B cell (primary cell): ENCODE results near the gene SERPINE3. TPM values are rescaled to one million over a fixed set of nuclear protein-coding genes. Genes with fewer than 3 reads are reported as not detected.

Experiments used
- ATAC-seq: fragments of 200-7000 bp; cut with Tn5 transposase; one replicate; pipeline ENCODE4 v1.10.0; 2021; ENCODE audit warnings: low read depth, mild to moderate bottlenecking, moderate number of reproducible peaks, moderate library complexity
- CTCF ChIA-PET: fragments of 350-600 bp; sonication (Branson Sonifier 250); formaldehyde crosslinking; loops from one replicate; lab custom pipeline; 2021; ENCODE audit warnings: antibody characterized with exemption, inconsistent platforms; lab: Charles Lee
- POLR2A ChIA-PET: fragments of 350-600 bp; sonication (Branson Sonifier 250); formaldehyde crosslinking; loops from one replicate; lab custom pipeline; 2021; ENCODE audit warnings: antibody characterized with exemption; lab: Charles Lee
- DNase-seq: peaks from one replicate; pipeline ENCODE4 v3.0.0; 2013
- H2AFZ ChIP-seq: 2 replicates; pipeline ENCODE4 v1.6.1; 2012; ENCODE audit warnings: mild to moderate bottlenecking, low read depth, low read length; ENCODE audit not compliant: insufficient read depth, poor library complexity, severe bottlenecking
- H3K27ac ChIP-seq, 2 donors: 1 replicate in 1 of 2; 2 replicates in 1 of 2; pipeline ENCODE4 v1.5.1; 2012 to 2013; ENCODE audit warnings: low read length in 2 of 2, mild to moderate bottlenecking in 2 of 2, moderate library complexity in 1 of 2
- H3K27me3 ChIP-seq, 4 experiments: fragments of 200-600 bp in 1 of 4; sonication (generic) in 1 of 4; replicated peaks in 1 of 4; 1 replicate in 2 of 4; 2 replicates in 2 of 4; pipeline versions ENCODE4 v1.6.1 to v1.7.0; 2013 to 2016; ENCODE audit warnings: low read length in 3 of 4, mild to moderate bottlenecking in 2 of 4, mixed read lengths in 1 of 4, moderate library complexity in 1 of 4; ENCODE audit not compliant: insufficient read depth in 4 of 4, control insufficient read depth in 3 of 4; ENCODE audit errors: control extremely low read depth in 1 of 4
- H3K36me3 ChIP-seq, 2 experiments: replicated peaks in 1 of 2; 1 replicate in 1 of 2; 2 replicates in 1 of 2; pipeline versions ENCODE4 v1.6.1 to v1.7.1; 2013; ENCODE audit warnings: low read length in 1 of 2; ENCODE audit not compliant: insufficient read depth in 2 of 2, control insufficient read depth in 1 of 2; ENCODE audit errors: control extremely low read depth in 1 of 2, extremely low read depth in 1 of 2
- H3K4me1 ChIP-seq, 2 donors: fragments of 200-600 bp in 1 of 2; sonication (generic) in 1 of 2; 1 replicate in 1 of 2; 2 replicates in 1 of 2; pipeline versions ENCODE4 v1.5.1 to v1.6.1; 2013 to 2017; ENCODE audit warnings: low read length in 2 of 2; ENCODE audit not compliant: control insufficient read depth in 2 of 2, insufficient read depth in 2 of 2
- H3K4me2 ChIP-seq: replicated peaks from 2 replicates; pipeline ENCODE3; 2012; ENCODE audit warnings: mild to moderate bottlenecking, low read depth, low read length; ENCODE audit not compliant: poor library complexity, severe bottlenecking
- H3K4me3 ChIP-seq, 5 experiments: fragments of 200-600 bp in 1 of 5; sonication (generic) in 1 of 5; 1 replicate in 3 of 5; 2 replicates in 2 of 5; pipeline versions ENCODE4 v1.5.1 to v1.7.0; 2011 to 2016; ENCODE audit warnings: low read length in 4 of 5, mild to moderate bottlenecking in 4 of 5, low read depth in 2 of 5, control low read depth in 1 of 5, moderate library complexity in 1 of 5; ENCODE audit not compliant: insufficient read depth in 1 of 5; ENCODE audit errors: control extremely low read depth in 1 of 5, extremely low read depth in 1 of 5
- H3K79me2 ChIP-seq: fragments of 200-600 bp; sonication (generic); one replicate; pipeline ENCODE4 v1.6.0; 2016; ENCODE audit warnings: low read length; ENCODE audit not compliant: control insufficient read depth, insufficient read depth
- H3K9ac ChIP-seq: fragments of 200-600 bp; sonication (generic); 2 replicates; pipeline ENCODE4 v1.6.1; 2017; ENCODE audit warnings: mild to moderate bottlenecking, low read length, moderate library complexity
- H3K9me3 ChIP-seq, 3 donors: one replicate each; pipeline versions ENCODE4 v1.6.1 to v1.7.1; 2013; ENCODE audit warnings: low read length in 2 of 3; ENCODE audit not compliant: control insufficient read depth in 2 of 3, insufficient read depth in 1 of 3; ENCODE audit errors: control extremely low read depth in 1 of 3
- H4K20me1 ChIP-seq: 2 replicates; pipeline ENCODE4 v1.6.0; 2012; ENCODE audit warnings: mild to moderate bottlenecking, low read length; ENCODE audit not compliant: insufficient read depth, control insufficient read depth, poor library complexity, severe bottlenecking
- H3K27ac Mint-ChIP-seq: one replicate; pipeline ENCODE4 v1.8.0; 2021; ENCODE audit warnings: mixed read lengths
- H3K27me3 Mint-ChIP-seq: one replicate; pipeline ENCODE4 v1.8.0; 2021; ENCODE audit warnings: mixed read lengths
- H3K4me1 Mint-ChIP-seq: one replicate; pipeline ENCODE4 v1.8.0; 2021; ENCODE audit warnings: mixed read lengths
- H3K4me3 Mint-ChIP-seq: one replicate; pipeline ENCODE4 v1.8.0; 2021; ENCODE audit warnings: mixed read lengths
- H3K9me3 Mint-ChIP-seq: one replicate; pipeline ENCODE4 v1.8.0; 2022; ENCODE audit warnings: mixed read lengths; ENCODE audit not compliant: insufficient read depth
- EZH2 ChIP-seq: IDR thresholded peaks from 2 replicates; pipeline ENCODE4 v1.6.1; 2012; ENCODE audit warnings: borderline replicate concordance, low read depth, mild to moderate bottlenecking, moderate library complexity, low read length; ENCODE audit not compliant: insufficient read depth, poor library complexity, severe bottlenecking
- WGBS: methylation state at CpG from one replicate; pipeline ENCODE4 v1.1.5; 2013; ENCODE audit warnings: missing lambda C conversion rate; ENCODE audit not compliant: insufficient coverage; 5-methylcytosine and 5-hydroxymethylcytosine counted together
- intact Hi-C: fragments of 100-400 bp; cut with micrococcal nuclease; formaldehyde crosslinking; loops from one replicate; pipeline ENCODE4 v1.10.0; 2022
- polyA plus RNA-seq: library from polyadenylated mRNA; depleted of rRNA; stranded (reverse); fragments of >200 nt; gene quantifications from 2 replicates; pipeline ENCODE4 v1.2.3, GENCODE V29; 2012
- total RNA-seq, 2 donors: library from RNA; stranded (reverse); fragments of 120-200 nt in 1 of 2; gene quantifications; 1 replicate in 1 of 2; 2 replicates in 1 of 2; pipeline versions ENCODE4 v1.2.3 to v1.2.4, GENCODE V29; 2013 to 2022
- TF ChIP-seq, protein P1 (sequence below): fragments of 200-600 bp; IDR thresholded peaks from one replicate; pipeline ENCODE4 v1.8.0; 2022; ENCODE audit warnings: antibody characterized with exemption, mild to moderate bottlenecking

SERPINE3 gene
- total and polyA plus RNA-seq, 2 donors (not counting 1 experiment from before 2014, with no cell fraction given) = not detected

DNA sequence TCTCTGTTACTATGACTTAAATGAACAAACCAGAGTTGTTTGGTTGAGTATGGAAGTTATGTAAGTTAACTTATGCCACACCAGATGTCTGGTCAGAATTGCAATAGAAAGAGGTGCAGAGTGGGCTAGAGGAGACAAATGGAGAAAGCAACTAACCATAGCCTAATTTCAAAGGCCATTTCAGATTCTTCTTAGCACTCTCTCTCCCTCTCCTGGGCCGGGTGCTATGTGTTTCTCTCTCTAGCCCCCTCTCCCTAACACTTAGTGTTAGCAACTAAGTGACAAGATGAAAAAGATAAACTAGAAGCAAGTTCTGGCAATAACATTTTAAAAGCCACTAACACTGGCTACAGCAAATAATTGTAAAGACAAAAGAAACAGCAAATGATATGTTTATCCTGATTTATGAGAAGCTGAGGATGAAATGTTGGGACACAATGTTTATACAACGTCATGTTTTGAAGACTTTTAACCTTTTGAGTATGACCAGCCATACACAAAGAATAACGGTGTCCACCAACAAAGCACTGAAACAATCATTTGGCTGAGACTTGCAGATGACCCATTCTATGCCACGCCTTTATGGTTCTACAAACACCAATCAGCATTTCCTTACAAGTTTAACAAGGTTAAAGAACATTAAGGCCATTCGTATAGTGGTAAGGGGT, 18.6 kb downstream of the SERPINE3 start:
- Histone ChIP-seq H3K27me3 (no peaks in the 10 kb centered on the region), H3K4me3 (no peak overlapping the region), H3K4me2 (no peak overlapping the region), H3K27ac (no peak overlapping the region), H3K9me3 (no peaks in the 10 kb centered on the region), H3K36me3 (peaks cover 0 to 4% of the 10 kb centered on the region in 2 experiments), H3K4me1 (no peaks in the 10 kb centered on the region), H2AFZ (no peak overlapping the region), H4K20me1 (no peaks in the 10 kb centered on the region), H3K79me2 (no peaks in the 10 kb centered on the region), H3K9ac (no peak overlapping the region)
- POLR2A ChIA-PET = no interaction called here
- no peak overlapping the region for H3K4me3 Mint-ChIP-seq
- H3K27ac Mint-ChIP-seq = no peak overlapping the region
- no peaks in the 10 kb centered on the region for H3K4me1 Mint-ChIP-seq
- intact Hi-C loops = no loop called here
- 100% methylated on average over 1 of the region's 5 CpGs for WGBS
- H3K27me3 Mint-ChIP-seq = no peaks in the 10 kb centered on the region
- TF ChIP-seq, protein P1, sequence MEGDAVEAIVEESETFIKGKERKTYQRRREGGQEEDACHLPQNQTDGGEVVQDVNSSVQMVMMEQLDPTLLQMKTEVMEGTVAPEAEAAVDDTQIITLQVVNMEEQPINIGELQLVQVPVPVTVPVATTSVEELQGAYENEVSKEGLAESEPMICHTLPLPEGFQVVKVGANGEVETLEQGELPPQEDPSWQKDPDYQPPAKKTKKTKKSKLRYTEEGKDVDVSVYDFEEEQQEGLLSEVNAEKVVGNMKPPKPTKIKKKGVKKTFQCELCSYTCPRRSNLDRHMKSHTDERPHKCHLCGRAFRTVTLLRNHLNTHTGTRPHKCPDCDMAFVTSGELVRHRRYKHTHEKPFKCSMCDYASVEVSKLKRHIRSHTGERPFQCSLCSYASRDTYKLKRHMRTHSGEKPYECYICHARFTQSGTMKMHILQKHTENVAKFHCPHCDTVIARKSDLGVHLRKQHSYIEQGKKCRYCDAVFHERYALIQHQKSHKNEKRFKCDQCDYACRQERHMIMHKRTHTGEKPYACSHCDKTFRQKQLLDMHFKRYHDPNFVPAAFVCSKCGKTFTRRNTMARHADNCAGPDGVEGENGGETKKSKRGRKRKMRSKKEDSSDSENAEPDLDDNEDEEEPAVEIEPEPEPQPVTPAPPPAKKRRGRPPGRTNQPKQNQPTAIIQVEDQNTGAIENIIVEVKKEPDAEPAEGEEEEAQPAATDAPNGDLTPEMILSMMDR = no peak
- no peak for TF ChIP-seq EZH2
- CTCF ChIA-PET = interaction anchor here (0.7 kb wide), 1 partner anchor 32 kb away, joined by 5 read pairs; no protein-coding TSS in a partner anchor
- ATAC-seq = no peak
- H3K9me3 Mint-ChIP-seq = no peaks in the 10 kb centered on the region
- DNase-seq = no peak

DNA sequence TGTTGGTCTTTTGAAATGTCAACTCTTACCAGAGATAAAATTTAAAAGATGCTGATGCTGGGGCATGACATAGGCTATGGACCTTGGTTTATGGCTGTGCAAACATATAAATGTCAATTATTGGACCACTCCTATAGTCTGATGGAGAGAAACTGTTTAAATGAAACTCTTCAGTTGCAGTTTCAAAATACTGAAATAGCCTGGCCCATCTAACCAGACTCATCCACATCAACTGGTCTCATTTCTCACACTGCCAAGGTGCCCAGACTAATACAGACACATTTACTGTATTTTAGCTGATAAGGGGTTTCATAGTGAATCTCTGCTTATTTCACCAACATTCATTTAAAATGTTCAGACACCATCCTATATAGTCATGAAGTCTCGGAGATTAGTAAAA, 19.9 kb downstream of the SERPINE3 start:
- Histone ChIP-seq H3K79me2 (no peaks in the 10 kb centered on the region), H3K9ac (no peak overlapping the region), H3K4me3 (no peak overlapping the region), H2AFZ (no peak overlapping the region), H3K27me3 (no peaks in the 10 kb centered on the region), H3K36me3 (peaks cover 0 to 5% of the 10 kb centered on the region in 2 experiments), H3K9me3 (no peaks in the 10 kb centered on the region), H3K27ac (no peak overlapping the region), H3K4me2 (no peak overlapping the region), H3K4me1 (no peaks in the 10 kb centered on the region), H4K20me1 (no peaks in the 10 kb centered on the region)
- Mint-ChIP-seq H3K4me1 (no peaks in the 10 kb centered on the region), H3K27me3 (no peaks in the 10 kb centered on the region), H3K27ac (no peak overlapping the region), H3K4me3 (no peak overlapping the region), H3K9me3 (no peaks in the 10 kb centered on the region)
- ChIA-PET POLR2A (no interaction called here), CTCF (no interaction called here)
- DNase-seq (no peak), ATAC-seq (no peak)
- TF ChIP-seq, protein P1 = no peak
- intact Hi-C loops = no loop called here
- no CpG with 5 or more reads among the region's 1 CpG for WGBS
